Glutamatergic neuron (in vitro differentiated cells): ENCODE results near the gene KIF21A. TPM values are rescaled to one million over a fixed set of nuclear protein-coding genes. Genes with fewer than 3 reads are reported as not detected.

Experiments used
- DNase-seq: peaks from one replicate; pipeline ENCODE4 v3.0.0; 2022
- H3K27ac Mint-ChIP-seq: one replicate; pipeline ENCODE4 v1.8.0; 2020; ENCODE audit warnings: mild to moderate bottlenecking, mixed read lengths, inconsistent platforms; ENCODE audit not compliant: unreplicated experiment
- H3K27me3 Mint-ChIP-seq: one replicate; pipeline ENCODE4 v1.8.0; 2020; ENCODE audit warnings: mild to moderate bottlenecking, moderate library complexity, mixed read lengths, inconsistent platforms; ENCODE audit not compliant: unreplicated experiment
- H3K36me3 Mint-ChIP-seq: one replicate; pipeline ENCODE4 v1.8.0; 2020; ENCODE audit warnings: mild to moderate bottlenecking, mixed read lengths, inconsistent platforms; ENCODE audit not compliant: unreplicated experiment
- H3K4me1 Mint-ChIP-seq: one replicate; pipeline ENCODE4 v1.8.0; 2020; ENCODE audit warnings: mild to moderate bottlenecking, low read depth, mixed read lengths, inconsistent platforms; ENCODE audit not compliant: unreplicated experiment
- H3K4me3 Mint-ChIP-seq: one replicate; pipeline ENCODE4 v1.8.0; 2020; ENCODE audit warnings: mild to moderate bottlenecking, mixed read lengths, inconsistent platforms; ENCODE audit not compliant: unreplicated experiment
- H3K9me3 Mint-ChIP-seq: one replicate; pipeline ENCODE4 v1.8.0; 2020; ENCODE audit warnings: mild to moderate bottlenecking, moderate library complexity, mixed read lengths, inconsistent platforms; ENCODE audit not compliant: unreplicated experiment
- CTCF ChIP-seq: fragments of 200-600 bp; sonication (generic); IDR thresholded peaks from one replicate; pipeline ENCODE4 v1.5.0; 2021; ENCODE audit not compliant: partially characterized antibody, unreplicated experiment
- long read RNA-seq: library from polyadenylated mRNA; unstranded; transcript quantifications from one replicate; pipeline ENCODE4 v2.0.0, GENCODE V29; 2020; ENCODE audit not compliant: unreplicated experiment
- total RNA-seq: library from RNA; stranded (reverse); fragmentation: NEBNext Ultra II Directional; extraction: Animal tissue kit (Norgen Biotek cat#: 25700); gene quantifications from one replicate; pipeline ENCODE4 v1.2.1, GENCODE V29; 2021; ENCODE audit not compliant: unreplicated experiment

The KIF21A gene
- 93.1 TPM for total RNA-seq
- long read RNA-seq, partial matches to known transcripts: 31 of 34 reads
- long read RNA-seq, other reads (novel, unspliced or antisense): 3 of 34 reads

GRCh38 chr12:39443081-39443928 lies at the start of gene KIF21A:
Gene KIF21A (minus strand): TSS chr12:39443120. CDS start chr12:39442970, 150 bp downstream.
- Mint-ChIP-seq H3K27me3 (peaks cover 9% of the 10 kb centered on the region), H3K36me3 (peaks cover 4% of the 10 kb centered on the region), H3K27ac (peak within 1 kb of the TSS; percentile 100), H3K9me3 (peaks cover 12% of the 10 kb centered on the region), H3K4me1 (peaks cover 19% of the 10 kb centered on the region), H3K4me3 (peak within 1 kb of the TSS; percentile 99)
- peak; percentile 87 for TF ChIP-seq CTCF
- DNase-seq: peak; percentile 95

- peaks cover 3% of the 10 kb centered on the region for H3K27me3 Mint-ChIP-seq
- H3K9me3 Mint-ChIP-seq: no peaks in the 10 kb centered on the region
- DNase-seq: no peak
- H3K4me1 Mint-ChIP-seq: no peaks in the 10 kb centered on the region
- no peak for TF ChIP-seq CTCF
- no peak overlapping the region for H3K27ac Mint-ChIP-seq
- no peak overlapping the region for H3K4me3 Mint-ChIP-seq
- no peaks in the 10 kb centered on the region for H3K36me3 Mint-ChIP-seq
Measured at GRCh38 chr12:39490500-39491282, 47.8 kb upstream of the KIF21A start.

- no peak for TF ChIP-seq CTCF
- H3K9me3 Mint-ChIP-seq: peaks cover 2% of the 10 kb centered on the region
- peaks cover 2% of the 10 kb centered on the region for H3K27me3 Mint-ChIP-seq
- no peak overlapping the region for H3K27ac Mint-ChIP-seq
- no peaks in the 10 kb centered on the region for H3K36me3 Mint-ChIP-seq
- no peaks in the 10 kb centered on the region for H3K4me1 Mint-ChIP-seq
- no peak overlapping the region for H3K4me3 Mint-ChIP-seq
- no peak for DNase-seq
Measured at GRCh38 chr12:39483597-39483996, 40.7 kb upstream of the KIF21A start.

GRCh38 chr12:39483042-39483441 lies 40.1 kb upstream of the KIF21A start:
- Mint-ChIP-seq H3K27ac (no peak overlapping the region), H3K27me3 (no peaks in the 10 kb centered on the region), H3K9me3 (peaks cover 2% of the 10 kb centered on the region), H3K36me3 (no peaks in the 10 kb centered on the region), H3K4me1 (no peaks in the 10 kb centered on the region), H3K4me3 (no peak overlapping the region)
- TF ChIP-seq CTCF: no peak
- DNase-seq: no peak
